Measurements from ENCODE around the gene ZNF462. TPM values are rescaled to one million over a fixed set of nuclear protein-coding genes. Genes with fewer than 3 reads are reported as not detected.

ZNF462 gene
- total RNA-seq, 1 experiment from 2014 or later: 121 TPM

DNA sequence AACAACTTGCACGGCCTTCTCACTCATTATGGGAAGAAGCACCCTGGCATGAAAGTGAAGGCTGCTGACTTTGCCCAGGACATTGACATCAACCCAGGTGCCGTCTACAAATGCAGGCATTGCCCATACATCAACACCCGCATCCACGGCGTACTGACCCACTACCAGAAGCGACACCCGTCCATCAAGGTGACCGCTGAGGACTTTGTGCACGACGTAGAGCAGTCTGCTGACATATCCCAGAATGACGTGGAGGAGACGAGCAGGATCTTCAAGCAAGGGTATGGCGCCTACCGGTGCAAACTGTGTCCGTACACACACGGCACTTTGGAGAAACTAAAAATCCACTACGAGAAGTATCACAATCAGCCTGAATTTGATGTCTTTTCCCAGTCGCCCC lies 65.4 kb downstream of the ZNF462 start (continued):
- TF ChIP-seq IRF2 (CRISPR knock-in tag; IDR thresholded peaks at IDR 0.05; ENCODE audit: borderline replicate concordance, low read depth) (no peak), GRHL2 (CRISPR knock-in tag; IDR thresholded peaks at IDR 0.05; ENCODE audit: insufficient replicate concordance, severe bottlenecking) (no peak), MXD4 (CRISPR knock-in tag; IDR thresholded peaks at IDR 0.05; ENCODE audit: borderline replicate concordance) (no peak), OVOL2 (CRISPR knock-in tag; IDR thresholded peaks at IDR 0.05; ENCODE audit: borderline replicate concordance) (no peak)

DNA sequence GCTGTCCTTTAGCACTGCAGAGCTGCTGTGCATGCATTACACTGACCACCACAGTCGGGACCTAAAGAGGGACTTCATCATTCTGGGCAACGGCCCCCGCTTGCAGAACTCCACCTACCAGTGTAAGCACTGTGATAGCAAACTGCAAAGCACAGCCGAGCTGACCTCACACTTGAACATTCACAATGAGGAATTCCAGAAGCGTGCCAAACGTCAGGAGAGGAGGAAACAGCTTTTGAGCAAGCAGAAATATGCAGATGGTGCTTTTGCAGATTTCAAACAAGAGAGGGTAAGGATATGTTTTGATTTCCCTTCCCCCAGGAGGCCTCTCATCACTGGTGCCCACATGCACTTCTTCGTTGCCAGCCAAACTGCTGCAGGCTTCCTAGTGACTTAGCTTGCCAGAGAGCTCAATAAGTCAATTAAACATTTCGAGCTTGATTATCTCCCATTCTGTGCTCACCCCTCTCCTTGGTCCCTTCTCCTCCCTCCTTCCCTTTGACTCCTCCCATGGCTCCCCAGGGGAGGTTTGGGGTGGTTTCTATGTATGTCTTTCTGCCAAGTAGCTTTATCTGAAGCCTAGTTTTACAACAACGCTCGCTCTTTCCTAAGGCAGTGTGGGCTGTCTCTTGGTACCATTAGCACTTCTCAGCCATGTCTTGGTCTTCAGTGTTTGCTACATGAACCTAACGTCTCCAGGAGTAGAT lies 66.7 kb downstream of the ZNF462 start:
- Mint-ChIP-seq H3K36me3 (peaks cover 86% of the 10 kb centered on the region), H3K9me3 (peaks cover 3% of the 10 kb centered on the region; the same call in 1 of the 2 replicates), H3K4me3 (no peak overlapping the region), H3K27ac (no peak overlapping the region; the same call in 1 of the 2 replicates), H3K4me1 (peaks cover 28% of the 10 kb centered on the region), H3K27me3 (ENCODE audit: low read depth) (no peaks in the 10 kb centered on the region)
- no peak for ATAC-seq
- POLR2A ChIA-PET: no interaction called here
- TF ChIP-seq, protein P1, sequence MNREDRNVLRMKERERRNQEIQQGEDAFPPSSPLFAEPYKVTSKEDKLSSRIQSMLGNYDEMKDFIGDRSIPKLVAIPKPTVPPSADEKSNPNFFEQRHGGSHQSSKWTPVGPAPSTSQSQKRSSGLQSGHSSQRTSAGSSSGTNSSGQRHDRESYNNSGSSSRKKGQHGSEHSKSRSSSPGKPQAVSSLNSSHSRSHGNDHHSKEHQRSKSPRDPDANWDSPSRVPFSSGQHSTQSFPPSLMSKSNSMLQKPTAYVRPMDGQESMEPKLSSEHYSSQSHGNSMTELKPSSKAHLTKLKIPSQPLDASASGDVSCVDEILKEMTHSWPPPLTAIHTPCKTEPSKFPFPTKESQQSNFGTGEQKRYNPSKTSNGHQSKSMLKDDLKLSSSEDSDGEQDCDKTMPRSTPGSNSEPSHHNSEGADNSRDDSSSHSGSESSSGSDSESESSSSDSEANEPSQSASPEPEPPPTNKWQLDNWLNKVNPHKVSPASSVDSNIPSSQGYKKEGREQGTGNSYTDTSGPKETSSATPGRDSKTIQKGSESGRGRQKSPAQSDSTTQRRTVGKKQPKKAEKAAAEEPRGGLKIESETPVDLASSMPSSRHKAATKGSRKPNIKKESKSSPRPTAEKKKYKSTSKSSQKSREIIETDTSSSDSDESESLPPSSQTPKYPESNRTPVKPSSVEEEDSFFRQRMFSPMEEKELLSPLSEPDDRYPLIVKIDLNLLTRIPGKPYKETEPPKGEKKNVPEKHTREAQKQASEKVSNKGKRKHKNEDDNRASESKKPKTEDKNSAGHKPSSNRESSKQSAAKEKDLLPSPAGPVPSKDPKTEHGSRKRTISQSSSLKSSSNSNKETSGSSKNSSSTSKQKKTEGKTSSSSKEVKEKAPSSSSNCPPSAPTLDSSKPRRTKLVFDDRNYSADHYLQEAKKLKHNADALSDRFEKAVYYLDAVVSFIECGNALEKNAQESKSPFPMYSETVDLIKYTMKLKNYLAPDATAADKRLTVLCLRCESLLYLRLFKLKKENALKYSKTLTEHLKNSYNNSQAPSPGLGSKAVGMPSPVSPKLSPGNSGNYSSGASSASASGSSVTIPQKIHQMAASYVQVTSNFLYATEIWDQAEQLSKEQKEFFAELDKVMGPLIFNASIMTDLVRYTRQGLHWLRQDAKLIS (CRISPR knock-in tag; IDR thresholded peaks at IDR 0.05; ENCODE audit: borderline replicate concordance): no peak
- TF ChIP-seq ZNF219 (CRISPR knock-in tag; IDR thresholded peaks at IDR 0.05; ENCODE audit: borderline replicate concordance): no peak
- TF ChIP-seq, protein P2, sequence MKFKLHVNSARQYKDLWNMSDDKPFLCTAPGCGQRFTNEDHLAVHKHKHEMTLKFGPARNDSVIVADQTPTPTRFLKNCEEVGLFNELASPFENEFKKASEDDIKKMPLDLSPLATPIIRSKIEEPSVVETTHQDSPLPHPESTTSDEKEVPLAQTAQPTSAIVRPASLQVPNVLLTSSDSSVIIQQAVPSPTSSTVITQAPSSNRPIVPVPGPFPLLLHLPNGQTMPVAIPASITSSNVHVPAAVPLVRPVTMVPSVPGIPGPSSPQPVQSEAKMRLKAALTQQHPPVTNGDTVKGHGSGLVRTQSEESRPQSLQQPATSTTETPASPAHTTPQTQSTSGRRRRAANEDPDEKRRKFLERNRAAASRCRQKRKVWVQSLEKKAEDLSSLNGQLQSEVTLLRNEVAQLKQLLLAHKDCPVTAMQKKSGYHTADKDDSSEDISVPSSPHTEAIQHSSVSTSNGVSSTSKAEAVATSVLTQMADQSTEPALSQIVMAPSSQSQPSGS (CRISPR knock-in tag; IDR thresholded peaks at IDR 0.05; ENCODE audit: borderline replicate concordance, low read depth): no peak
- TF ChIP-seq SOX15 (CRISPR knock-in tag; IDR thresholded peaks at IDR 0.05): no peak
- TF ChIP-seq, protein P3, sequence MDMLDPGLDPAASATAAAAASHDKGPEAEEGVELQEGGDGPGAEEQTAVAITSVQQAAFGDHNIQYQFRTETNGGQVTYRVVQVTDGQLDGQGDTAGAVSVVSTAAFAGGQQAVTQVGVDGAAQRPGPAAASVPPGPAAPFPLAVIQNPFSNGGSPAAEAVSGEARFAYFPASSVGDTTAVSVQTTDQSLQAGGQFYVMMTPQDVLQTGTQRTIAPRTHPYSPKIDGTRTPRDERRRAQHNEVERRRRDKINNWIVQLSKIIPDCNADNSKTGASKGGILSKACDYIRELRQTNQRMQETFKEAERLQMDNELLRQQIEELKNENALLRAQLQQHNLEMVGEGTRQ (CRISPR knock-in tag; IDR thresholded peaks at IDR 0.05): no peak
- TF ChIP-seq, protein P4, sequence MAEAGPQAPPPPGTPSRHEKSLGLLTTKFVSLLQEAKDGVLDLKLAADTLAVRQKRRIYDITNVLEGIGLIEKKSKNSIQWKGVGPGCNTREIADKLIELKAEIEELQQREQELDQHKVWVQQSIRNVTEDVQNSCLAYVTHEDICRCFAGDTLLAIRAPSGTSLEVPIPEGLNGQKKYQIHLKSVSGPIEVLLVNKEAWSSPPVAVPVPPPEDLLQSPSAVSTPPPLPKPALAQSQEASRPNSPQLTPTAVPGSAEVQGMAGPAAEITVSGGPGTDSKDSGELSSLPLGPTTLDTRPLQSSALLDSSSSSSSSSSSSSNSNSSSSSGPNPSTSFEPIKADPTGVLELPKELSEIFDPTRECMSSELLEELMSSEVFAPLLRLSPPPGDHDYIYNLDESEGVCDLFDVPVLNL (CRISPR knock-in tag; IDR thresholded peaks at IDR 0.05; ENCODE audit: borderline replicate concordance, low read depth): no peak
- TF ChIP-seq, protein P5, sequence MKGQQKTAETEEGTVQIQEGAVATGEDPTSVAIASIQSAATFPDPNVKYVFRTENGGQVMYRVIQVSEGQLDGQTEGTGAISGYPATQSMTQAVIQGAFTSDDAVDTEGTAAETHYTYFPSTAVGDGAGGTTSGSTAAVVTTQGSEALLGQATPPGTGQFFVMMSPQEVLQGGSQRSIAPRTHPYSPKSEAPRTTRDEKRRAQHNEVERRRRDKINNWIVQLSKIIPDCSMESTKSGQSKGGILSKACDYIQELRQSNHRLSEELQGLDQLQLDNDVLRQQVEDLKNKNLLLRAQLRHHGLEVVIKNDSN (CRISPR knock-in tag; IDR thresholded peaks at IDR 0.05): no peak
- no peak for TF ChIP-seq ATF1 (CRISPR knock-in tag; IDR thresholded peaks at IDR 0.05)
- CTCF ChIA-PET: no interaction called here
- DNase-seq (ENCODE audit: low spot score): no peak

DNA sequence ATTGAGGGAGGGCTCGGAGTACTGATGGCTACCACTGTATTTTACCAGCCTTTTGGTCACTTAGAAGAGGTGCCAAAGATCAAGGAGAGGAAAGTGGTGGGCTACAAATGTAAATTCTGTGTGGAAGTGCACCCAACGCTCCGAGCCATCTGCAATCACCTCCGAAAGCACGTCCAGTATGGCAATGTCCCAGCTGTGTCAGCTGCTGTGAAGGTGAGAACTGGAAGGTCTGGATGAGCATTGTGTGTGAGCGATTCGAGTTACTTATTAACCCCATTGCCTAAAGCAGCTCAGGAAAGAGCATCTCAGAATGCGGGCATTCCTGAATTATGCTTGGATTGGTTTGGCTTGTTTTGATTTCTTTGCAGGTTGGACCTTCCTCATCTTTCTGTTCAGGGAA lies 67.5 kb downstream of the ZNF462 start:
- Mint-ChIP-seq H3K9me3 (peaks cover 3% of the 10 kb centered on the region; the same call in 1 of the 2 replicates), H3K36me3 (peaks cover 81% of the 10 kb centered on the region), H3K27ac (no peak overlapping the region), H3K4me1 (peaks cover 36% of the 10 kb centered on the region), H3K27me3 (ENCODE audit: low read depth) (no peaks in the 10 kb centered on the region), H3K4me3 (no peak overlapping the region)
- DNase-seq (ENCODE audit: low spot score) (no peak), ATAC-seq (no peak)
- CTCF ChIA-PET: no interaction called here
- TF ChIP-seq TCF7 (CRISPR knock-in tag; IDR thresholded peaks at IDR 0.05; ENCODE audit: low read depth) (no peak), CREM (CRISPR knock-in tag; IDR thresholded peaks at IDR 0.05) (no peak), IRF2 (CRISPR knock-in tag; IDR thresholded peaks at IDR 0.05; ENCODE audit: borderline replicate concordance, low read depth) (no peak), NFE2L1 (CRISPR knock-in tag; IDR thresholded peaks at IDR 0.05) (no peak), JAZF1 (CRISPR knock-in tag; IDR thresholded peaks at IDR 0.05) (no peak), TEAD1 (CRISPR knock-in tag; IDR thresholded peaks at IDR 0.05) (no peak)
- TF ChIP-seq, protein P6, sequence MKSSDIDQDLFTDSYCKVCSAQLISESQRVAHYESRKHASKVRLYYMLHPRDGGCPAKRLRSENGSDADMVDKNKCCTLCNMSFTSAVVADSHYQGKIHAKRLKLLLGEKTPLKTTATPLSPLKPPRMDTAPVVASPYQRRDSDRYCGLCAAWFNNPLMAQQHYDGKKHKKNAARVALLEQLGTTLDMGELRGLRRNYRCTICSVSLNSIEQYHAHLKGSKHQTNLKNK (CRISPR knock-in tag; IDR thresholded peaks at IDR 0.05): no peak
- TF ChIP-seq, protein P7, sequence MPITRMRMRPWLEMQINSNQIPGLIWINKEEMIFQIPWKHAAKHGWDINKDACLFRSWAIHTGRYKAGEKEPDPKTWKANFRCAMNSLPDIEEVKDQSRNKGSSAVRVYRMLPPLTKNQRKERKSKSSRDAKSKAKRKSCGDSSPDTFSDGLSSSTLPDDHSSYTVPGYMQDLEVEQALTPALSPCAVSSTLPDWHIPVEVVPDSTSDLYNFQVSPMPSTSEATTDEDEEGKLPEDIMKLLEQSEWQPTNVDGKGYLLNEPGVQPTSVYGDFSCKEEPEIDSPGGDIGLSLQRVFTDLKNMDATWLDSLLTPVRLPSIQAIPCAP (CRISPR knock-in tag; IDR thresholded peaks at IDR 0.05): no peak
- TF ChIP-seq, protein P8, sequence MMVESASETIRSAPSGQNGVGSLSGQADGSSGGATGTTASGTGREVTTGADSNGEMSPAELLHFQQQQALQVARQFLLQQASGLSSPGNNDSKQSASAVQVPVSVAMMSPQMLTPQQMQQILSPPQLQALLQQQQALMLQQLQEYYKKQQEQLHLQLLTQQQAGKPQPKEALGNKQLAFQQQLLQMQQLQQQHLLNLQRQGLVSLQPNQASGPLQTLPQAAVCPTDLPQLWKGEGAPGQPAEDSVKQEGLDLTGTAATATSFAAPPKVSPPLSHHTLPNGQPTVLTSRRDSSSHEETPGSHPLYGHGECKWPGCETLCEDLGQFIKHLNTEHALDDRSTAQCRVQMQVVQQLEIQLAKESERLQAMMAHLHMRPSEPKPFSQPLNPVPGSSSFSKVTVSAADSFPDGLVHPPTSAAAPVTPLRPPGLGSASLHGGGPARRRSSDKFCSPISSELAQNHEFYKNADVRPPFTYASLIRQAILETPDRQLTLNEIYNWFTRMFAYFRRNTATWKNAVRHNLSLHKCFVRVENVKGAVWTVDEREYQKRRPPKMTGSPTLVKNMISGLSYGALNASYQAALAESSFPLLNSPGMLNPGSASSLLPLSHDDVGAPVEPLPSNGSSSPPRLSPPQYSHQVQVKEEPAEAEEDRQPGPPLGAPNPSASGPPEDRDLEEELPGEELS (CRISPR knock-in tag; IDR thresholded peaks at IDR 0.05): no peak
- POLR2A ChIA-PET: no interaction called here
